H1 (cell line): ENCODE data around the gene LHX2. TPM values are rescaled to one million over a fixed set of nuclear protein-coding genes. Genes with fewer than 3 reads are reported as not detected.

Experiments used
- EZH2 ChIP-seq: fragments of 200-600 bp; sonication (generic); IDR thresholded peaks from 2 replicates; pipeline ENCODE4 v1.7.1; 2012; ENCODE audit warnings: low read depth, mild to moderate bottlenecking, moderate library complexity, low read length, inconsistent platforms; ENCODE audit not compliant: severe bottlenecking
- NRF1 ChIP-seq: IDR thresholded peaks from 2 replicates; pipeline ENCODE4 v1.6.1; 2011; ENCODE audit warnings: mild to moderate bottlenecking, low read depth, low read length, improper control_type of control experiment
- POLR2A ChIP-seq, 2 experiments: IDR thresholded peaks; 1 replicate in 1 of 2; 2 replicates in 1 of 2; pipeline ENCODE4 v1.6.1; 2011; ENCODE audit warnings: low read depth in 2 of 2, low read length in 2 of 2, mild to moderate bottlenecking in 2 of 2; ENCODE audit errors: control extremely low read depth in 1 of 2
- POU5F1 ChIP-seq: IDR thresholded peaks from 2 replicates; pipeline ENCODE4 v1.6.1; 2011; ENCODE audit warnings: low read depth, mild to moderate bottlenecking, low read length, moderate library complexity
- RAD21 ChIP-seq, 2 experiments: IDR thresholded peaks in 1 of 2; conservative IDR thresholded peaks in 1 of 2; 2 replicates each; pipeline ENCODE4 v1.6.1; 2011; ENCODE audit warnings: low read depth in 2 of 2, low read length in 2 of 2, improper control_type of control experiment in 1 of 2, inconsistent platforms in 1 of 2, mild to moderate bottlenecking in 1 of 2, moderate library complexity in 1 of 2
- RXRA ChIP-seq: IDR thresholded peaks from 2 replicates; pipeline ENCODE4 v1.6.1; 2011; ENCODE audit warnings: low read depth, mild to moderate bottlenecking, low read length, moderate library complexity; ENCODE audit not compliant: insufficient read depth
- SIRT6 ChIP-seq: IDR thresholded peaks from one replicate; pipeline ENCODE4 v1.7.1; 2012; ENCODE audit warnings: low read length, inconsistent platforms
- polyA plus RNA-seq, 7 experiments: library from polyadenylated mRNA; depleted of rRNA in 3 of 7; stranded (reverse) in 5 of 7; unstranded in 2 of 7; fragments of >200 nt in 5 of 7; fragments of 200-250 nt in 2 of 7; gene quantifications; 1 replicate in 5 of 7; 2 replicates in 1 of 7; 4 replicates in 1 of 7; pipeline versions ENCODE4 v1.2.1 to v1.2.3, GENCODE V29; 2011 to 2013; ENCODE audit warnings: missing spikeins in 2 of 7, mixed read lengths in 2 of 7
- total RNA-seq: library from RNA; stranded (reverse); fragmentation: NEBNext Ultra II Directional; extraction: Animal tissue kit (Norgen Biotek cat#: 25700); gene quantifications from 2 replicates; pipeline ENCODE4 v1.2.1, GENCODE V29; 2021

Gene LHX2
- total and polyA plus RNA-seq, 2 of the 8 experiments (the other 6 are each of a cell fraction or from before 2014, with no cell fraction given) = 0.11 to 0.86 TPM

- no peak for TF ChIP-seq EZH2
- no peak for TF ChIP-seq RXRA
- no peak for TF ChIP-seq POLR2A (IDR thresholded peaks at IDR 0.05; ENCODE audit: control extremely low read depth in 1 of 2, low read depth in 2 of 2, low read length in 2 of 2)
- no peak for TF ChIP-seq NRF1
- TF ChIP-seq POU5F1 = no peak
- no peak for TF ChIP-seq RAD21 (IDR thresholded peaks at IDR 0.05 in 1 of 2, conservative IDR thresholded peaks at IDR 0.05 in 1 of 2; ENCODE audit: low read depth in 2 of 2, low read length in 2 of 2)
- TF ChIP-seq SIRT6 = no peak
These were observed 56.7 kb downstream of the LHX2 start (continued) for GRCh38 chr9:124068251-124068650.
